ENCODE data around the gene CRTC1.

DNA sequence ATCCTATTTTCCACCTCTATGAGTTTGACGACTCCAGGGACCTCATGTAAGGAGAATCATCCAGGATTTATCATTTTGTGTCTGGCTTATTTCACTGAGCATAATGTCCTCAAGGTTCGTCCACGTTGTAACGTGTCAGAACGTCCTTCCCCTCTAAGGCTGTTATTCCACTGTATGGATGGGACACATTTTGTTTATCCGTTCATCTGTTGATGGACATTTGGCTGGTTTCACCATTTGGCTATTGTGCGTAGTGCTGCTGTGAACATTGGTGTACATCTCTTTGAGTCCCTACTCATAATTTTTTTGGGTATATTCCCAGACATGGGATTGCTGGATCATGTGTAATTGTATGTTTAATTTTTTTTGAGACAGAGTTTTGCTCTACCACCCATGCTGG, 21.5 kb downstream of the CRTC1 start:
- TF ChIP-seq CTCF (IDR thresholded peaks at IDR 0.05) (no peak), POLR2A (IDR thresholded peaks at IDR 0.05) (no peak)
